ENCODE measurements around the gene ZNF784. TPM values are rescaled to one million over a fixed set of nuclear protein-coding genes. Genes with fewer than 3 reads are reported as not detected.

ZNF784 gene
- total and polyA plus RNA-seq, 2 of the 4 experiments (the other 2 are of a cell fraction), result 2.5 to 3.7 TPM

DNA sequence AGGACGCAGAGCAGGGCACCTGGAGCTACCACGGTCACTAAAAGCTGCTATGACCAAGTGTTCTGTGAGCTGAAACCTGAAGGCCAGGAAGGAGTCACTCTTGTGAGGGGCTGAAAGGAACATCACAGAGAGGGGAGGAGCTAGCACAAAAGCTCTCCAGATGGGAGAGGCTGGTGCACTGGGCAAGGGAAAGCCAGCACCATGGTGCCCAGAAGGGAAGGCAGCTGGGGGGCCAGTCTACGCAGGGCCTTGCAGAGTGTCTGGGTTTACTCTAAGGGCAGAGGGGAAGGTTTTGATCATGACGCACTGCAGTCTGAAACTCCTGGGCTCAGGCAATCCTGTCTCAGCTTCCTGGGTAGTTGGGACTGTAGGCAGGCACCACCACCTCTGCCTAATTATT lies 12.4 kb upstream of the ZNF784 start:
- no peak overlapping the region for H4K91ac ChIP-seq (ENCODE audit: insufficient read depth, low read depth, low read length)
- H3K79me1 ChIP-seq (ENCODE audit: low read depth in 1 of 2, low read length in 2 of 2), result peaks cover 31 to 66% of the 10 kb centered on the region in 2 experiments
- peaks cover 4% of the 10 kb centered on the region; the same call in 1 of the 2 replicates for H3K36me3 ChIP-seq (ENCODE audit: control insufficient read depth, insufficient read depth, low read length)
- BruUV-seq (replicated peaks), result no TSS peak
- H2AK9ac ChIP-seq (replicated peaks; ENCODE audit: low read depth, low read length, poor library complexity), result no peak overlapping the region
- no peak for TF ChIP-seq POLR2A (IDR thresholded peaks at IDR 0.05; ENCODE audit: low read depth, low read length)
- TF ChIP-seq CHD1 (IDR thresholded peaks at IDR 0.05; ENCODE audit: low read depth, low read length), result no peak
- TF ChIP-seq BHLHE40 (IDR thresholded peaks at IDR 0.05; ENCODE audit: low read depth, low read length), result no peak
- TF ChIP-seq, protein P1, sequence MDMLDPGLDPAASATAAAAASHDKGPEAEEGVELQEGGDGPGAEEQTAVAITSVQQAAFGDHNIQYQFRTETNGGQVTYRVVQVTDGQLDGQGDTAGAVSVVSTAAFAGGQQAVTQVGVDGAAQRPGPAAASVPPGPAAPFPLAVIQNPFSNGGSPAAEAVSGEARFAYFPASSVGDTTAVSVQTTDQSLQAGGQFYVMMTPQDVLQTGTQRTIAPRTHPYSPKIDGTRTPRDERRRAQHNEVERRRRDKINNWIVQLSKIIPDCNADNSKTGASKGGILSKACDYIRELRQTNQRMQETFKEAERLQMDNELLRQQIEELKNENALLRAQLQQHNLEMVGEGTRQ (IDR thresholded peaks at IDR 0.05; ENCODE audit: low read depth, low read length), result no peak
- no peak for TF ChIP-seq RAD21 (IDR thresholded peaks at IDR 0.05; ENCODE audit: low read length)
- no peak for TF ChIP-seq RFX5 (IDR thresholded peaks at IDR 0.05; ENCODE audit: low read depth, low read length)
- no peak for TF ChIP-seq SMC3 (IDR thresholded peaks at IDR 0.05; ENCODE audit: low read depth, low read length)
- TF ChIP-seq MXI1 (IDR thresholded peaks at IDR 0.05; ENCODE audit: borderline replicate concordance, low read depth, low read length), result no peak
- no peak for TF ChIP-seq FOS (IDR thresholded peaks at IDR 0.05; ENCODE audit: low read depth, low read length)
- TF ChIP-seq NFE2L2 (IDR thresholded peaks at IDR 0.05; ENCODE audit: low read depth, low read length), result no peak
- no peak for TF ChIP-seq MAFK (IDR thresholded peaks at IDR 0.05; ENCODE audit: low read depth, low read length)
- TF ChIP-seq CEBPB (IDR thresholded peaks at IDR 0.05; ENCODE audit: low read depth, low read length), result no peak
- no peak for TF ChIP-seq MAZ (IDR thresholded peaks at IDR 0.05; ENCODE audit: borderline replicate concordance, low read depth, low read length)
- TF ChIP-seq, protein P2, sequence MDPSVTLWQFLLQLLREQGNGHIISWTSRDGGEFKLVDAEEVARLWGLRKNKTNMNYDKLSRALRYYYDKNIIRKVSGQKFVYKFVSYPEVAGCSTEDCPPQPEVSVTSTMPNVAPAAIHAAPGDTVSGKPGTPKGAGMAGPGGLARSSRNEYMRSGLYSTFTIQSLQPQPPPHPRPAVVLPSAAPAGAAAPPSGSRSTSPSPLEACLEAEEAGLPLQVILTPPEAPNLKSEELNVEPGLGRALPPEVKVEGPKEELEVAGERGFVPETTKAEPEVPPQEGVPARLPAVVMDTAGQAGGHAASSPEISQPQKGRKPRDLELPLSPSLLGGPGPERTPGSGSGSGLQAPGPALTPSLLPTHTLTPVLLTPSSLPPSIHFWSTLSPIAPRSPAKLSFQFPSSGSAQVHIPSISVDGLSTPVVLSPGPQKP (IDR thresholded peaks at IDR 0.05; ENCODE audit: borderline replicate concordance, low read depth, low read length), result no peak
- in situ Hi-C loops (cut with MboI; ENCODE audit: low sequenced_read_pairs) (loop anchor here (25.0 kb wide), 2 partner anchors 349 to 524 kb away; partner anchors contain the start of genes BRSK1, HSPBP1 and PPP1R12C), dilution Hi-C loops (cut with HindIII; ENCODE audit: low sequenced_read_pairs, unreplicated experiment) (no loop called here), intact Hi-C loops (cut with micrococcal nuclease) (loop anchor here (10.0 kb wide), 1 partner anchor 428 kb away; no protein-coding TSS in a partner anchor)
- H3K27ac ChIP-seq (ENCODE audit: insufficient read depth, low read length), result no peak overlapping the region
- WGBS, 2 experiments (ENCODE audit: extremely low coverage in 2 of 2, insufficient read length in 1 of 2), result 92% methylated on average over 2 of the region's 4 CpGs; no CpG with 5 or more reads in 1 of the 2 experiments
- 0 out of 2 replicates have a peak overlapping the region, but pooled peaks have one; percentile 0 for H2AK5ac ChIP-seq (ENCODE audit: low read depth, low read length)
- no peak overlapping the region for H3K4ac ChIP-seq (ENCODE audit: low read depth, low read length)
- H3K4me3 ChIP-seq (ENCODE audit: insufficient read depth, low read depth, low read length), result no peak overlapping the region
- H3K9me1 ChIP-seq (ENCODE audit: insufficient read depth, low read length), result peaks cover 18% of the 10 kb centered on the region
- no peak for DNase-seq
- peaks cover 11% of the 10 kb centered on the region for H3K4me1 ChIP-seq (ENCODE audit: control insufficient read depth, insufficient read depth, low read length)
- no peak overlapping the region for H3K56ac ChIP-seq (ENCODE audit: extremely low read depth, insufficient read depth, low read length)
- no peak overlapping the region for H2BK120ac ChIP-seq (ENCODE audit: low read depth, low read length)
- H2BK15ac ChIP-seq (ENCODE audit: low read depth, low read length), result no peak overlapping the region
- 0 out of 2 replicates have a peak, but pooled peaks cover 9% of the 10 kb centered on the region for H4K20me1 ChIP-seq (ENCODE audit: insufficient read depth, low read length)
- H4K8ac ChIP-seq (ENCODE audit: low read depth in 2 of 2, low read length in 2 of 2), result no peak overlapping the region
- no peak overlapping the region for H4K5ac ChIP-seq (ENCODE audit: low read depth, low read length)
- H3K4me2 ChIP-seq (ENCODE audit: low read depth, low read length), result peak overlapping the region; percentile 98; the same call in 1 of the 2 replicates
- no peak overlapping the region for H3K18ac ChIP-seq (ENCODE audit: low read depth, low read length)
- H2BK20ac ChIP-seq (ENCODE audit: low read depth, low read length), result no peak overlapping the region
- H3K9ac ChIP-seq (ENCODE audit: low read depth, low read length), result no peak overlapping the region
- H2AFZ ChIP-seq (replicated peaks; ENCODE audit: low read length, poor library complexity), result no peak overlapping the region
- ChIA-PET CTCF (interaction anchor here (1.6 kb wide), 1 partner anchor 18 kb away, joined by 4 read pairs; no protein-coding TSS in a partner anchor), POLR2A (ENCODE audit: unreplicated experiment) (no interaction called here)
- no peak for ATAC-seq (ENCODE audit: low read depth)
- H2BK5ac ChIP-seq (ENCODE audit: low read depth, low read length, poor library complexity, severe bottlenecking), result no peak overlapping the region
- H3K9me3 ChIP-seq (ENCODE audit: control insufficient read depth, insufficient read depth, low read length), result no peaks in the 10 kb centered on the region
- H3K14ac ChIP-seq (replicated peaks; ENCODE audit: low read depth, low read length), result no peak overlapping the region
- H3K23ac ChIP-seq (ENCODE audit: low read depth, low read length), result no peak overlapping the region
- H3K27me3 ChIP-seq (ENCODE audit: control insufficient read depth, insufficient read depth, low read length), result no peaks in the 10 kb centered on the region

Measured in IMR-90 (cell line).